Body of pancreas (tissue), 4 donors: ENCODE results near the gene NUTM2E. TPM values are rescaled to one million over a fixed set of nuclear protein-coding genes. Genes with fewer than 3 reads are reported as not detected.
"Not testable (repeated sequence)": the region's sequence is repeated elsewhere in the genome, so short reads cannot be mapped to it uniquely, and the experiment has no call there.

Source experiments
- ATAC-seq: fragments of 150-250 bp; one replicate; pipeline ENCODE4 v1.9.1; 2016
- DNase-seq, 4 donors: peaks; one replicate each; pipeline ENCODE4 v3.0.0-alpha.2; 2019
- H3K27ac ChIP-seq, 4 donors: fragments of 200-600 bp; sonication (generic); 1 replicate in 3 of 4; 2 replicates in 1 of 4; pipeline versions ENCODE4 v1.5.1 to v1.6.1; 2016 to 2019; ENCODE audit warnings: mild to moderate bottlenecking in 1 of 4, mixed read lengths in 1 of 4, moderate library complexity in 1 of 4
- H3K27me3 ChIP-seq, 2 donors: fragments of 200-600 bp; sonication (generic); one replicate each; pipeline ENCODE4 v1.6.0; 2016; ENCODE audit warnings: mild to moderate bottlenecking in 1 of 2
- H3K36me3 ChIP-seq, 2 donors: fragments of 200-600 bp; sonication (generic); replicated peaks in 1 of 2; 2 replicates each; pipeline ENCODE4 v1.5.1; 2016; ENCODE audit warnings: low read depth in 2 of 2; ENCODE audit not compliant: insufficient read depth in 1 of 2
- H3K4me1 ChIP-seq: fragments of 200-600 bp; sonication (generic); one replicate; pipeline ENCODE4 v1.6.0; 2016
- H3K4me3 ChIP-seq, 2 donors: fragments of 200-600 bp; sonication (generic); 1 replicate in 1 of 2; 2 replicates in 1 of 2; pipeline ENCODE4 v1.5.1; 2016 to 2019
- H3K9me3 ChIP-seq, 3 donors: fragments of 200-600 bp; sonication (generic); 1 replicate in 2 of 3; 2 replicates in 1 of 3; pipeline ENCODE4 v1.5.1; 2016
- WGBS, 2 donors: methylation state at CpG; one replicate each; pipeline ENCODE4 v1.1.5; 2017; 5-methylcytosine and 5-hydroxymethylcytosine counted together
- intact Hi-C: fragments of 100-400 bp; cut with DNase I; formaldehyde crosslinking; loops from one replicate; pipeline ENCODE4 v1.15.1; 2023
- total RNA-seq, 2 donors: library from RNA; depleted of rRNA; stranded (reverse); fragments of >200 nt; gene quantifications; one replicate each; pipeline ENCODE4 v1.1.0, GENCODE V29; 2016
- TF ChIP-seq, protein P1 (sequence below), 7 experiments: fragments of 450-650 bp in 4 of 7; fragments of 200-600 bp in 3 of 7; sonication (generic) in 3 of 7; IDR thresholded peaks; one replicate each; pipeline ENCODE4 v1.5.1; 2016 to 2019; ENCODE audit warnings: antibody characterized with exemption in 7 of 7

Gene NUTM2E
- total RNA-seq, 2 donors from 2014 or later, result 1.6 TPM; not detected in 1

DNA sequence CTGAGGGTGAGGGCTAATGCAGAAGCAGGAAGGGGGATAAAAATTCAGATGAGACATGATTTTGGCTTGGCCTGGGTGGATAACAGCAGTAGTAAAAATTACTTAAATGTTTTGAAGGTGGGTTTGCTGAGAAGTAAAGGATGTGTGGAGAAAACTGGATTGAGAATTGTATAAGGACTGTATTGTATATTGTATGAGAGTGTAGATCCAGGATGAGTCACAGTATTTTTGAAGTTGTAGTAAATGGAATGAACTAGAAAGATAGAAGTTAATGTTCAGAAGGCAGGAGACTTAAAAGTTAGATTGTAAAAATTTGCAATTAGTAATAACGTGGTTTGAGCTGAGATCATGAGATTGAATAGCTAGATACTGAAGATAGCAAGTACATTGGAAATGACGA lies 10.2 kb upstream of the NUTM2E start:
- H3K4me1 ChIP-seq, H3K4me3 ChIP-seq, H3K36me3 ChIP-seq, intact Hi-C loops, H3K9me3 ChIP-seq, H3K27me3 ChIP-seq, H3K27ac ChIP-seq, DNase-seq, ATAC-seq: not testable (repeated sequence)
- no CpG with 5 or more reads among the region's 2 CpGs for WGBS, 2 donors

DNA sequence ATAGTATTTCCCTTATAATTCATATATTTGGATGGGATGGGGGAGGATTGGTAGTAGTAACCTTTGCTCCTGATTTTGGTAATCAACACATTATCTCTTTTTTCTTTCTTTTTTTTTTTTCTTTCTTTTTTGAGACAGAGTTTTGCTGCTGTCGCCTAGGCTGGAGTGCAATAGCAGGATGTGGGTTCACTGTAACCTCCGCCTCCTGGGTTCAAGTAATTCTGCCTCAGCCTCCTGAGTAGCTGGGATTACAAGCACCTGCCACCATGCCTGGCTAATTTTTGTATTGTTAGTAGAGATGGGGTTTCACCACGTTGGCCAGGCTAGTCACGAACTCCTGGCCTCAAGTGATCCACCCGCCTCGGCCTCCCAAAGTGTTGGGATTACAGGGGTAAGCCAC lies 3.2 kb upstream of the NUTM2E start:
- H3K9me3 ChIP-seq, H3K4me1 ChIP-seq, H3K27ac ChIP-seq, intact Hi-C loops, DNase-seq, H3K36me3 ChIP-seq, H3K27me3 ChIP-seq, H3K4me3 ChIP-seq, ATAC-seq: not testable (repeated sequence)
- WGBS, 2 donors, result 85% methylated on average over 6 of the region's 6 CpGs

DNA sequence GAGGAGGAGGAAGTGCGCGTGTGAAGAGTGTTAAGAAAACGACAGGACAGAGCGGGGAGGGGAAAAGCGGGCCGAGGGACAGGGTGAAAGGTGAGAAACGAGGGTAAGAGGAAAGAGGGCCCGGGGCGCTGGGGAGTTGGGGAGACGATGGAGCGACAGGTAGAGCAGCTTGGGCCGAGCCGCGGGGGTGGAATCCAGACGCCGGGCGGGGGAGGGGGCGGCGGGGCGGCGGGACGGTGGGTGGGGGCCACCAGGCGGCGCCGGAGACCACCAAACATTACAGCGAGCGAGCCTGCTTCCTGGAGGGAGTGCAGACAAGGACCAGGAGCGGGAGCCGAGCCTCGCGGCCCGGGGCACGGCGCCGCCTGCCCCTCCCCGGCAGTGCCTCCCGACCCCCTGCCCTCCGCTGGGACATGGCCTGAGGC lies 940 bp upstream of the NUTM2E start:
- intact Hi-C loops, H3K9me3 ChIP-seq, H3K36me3 ChIP-seq, H3K4me3 ChIP-seq, H3K27me3 ChIP-seq, H3K4me1 ChIP-seq: not testable (repeated sequence)
- 1% methylated on average over 11 of the region's 38 CpGs; no CpG with 5 or more reads in 1 of the 2 donors for WGBS, 2 donors
- TF ChIP-seq, protein P1, sequence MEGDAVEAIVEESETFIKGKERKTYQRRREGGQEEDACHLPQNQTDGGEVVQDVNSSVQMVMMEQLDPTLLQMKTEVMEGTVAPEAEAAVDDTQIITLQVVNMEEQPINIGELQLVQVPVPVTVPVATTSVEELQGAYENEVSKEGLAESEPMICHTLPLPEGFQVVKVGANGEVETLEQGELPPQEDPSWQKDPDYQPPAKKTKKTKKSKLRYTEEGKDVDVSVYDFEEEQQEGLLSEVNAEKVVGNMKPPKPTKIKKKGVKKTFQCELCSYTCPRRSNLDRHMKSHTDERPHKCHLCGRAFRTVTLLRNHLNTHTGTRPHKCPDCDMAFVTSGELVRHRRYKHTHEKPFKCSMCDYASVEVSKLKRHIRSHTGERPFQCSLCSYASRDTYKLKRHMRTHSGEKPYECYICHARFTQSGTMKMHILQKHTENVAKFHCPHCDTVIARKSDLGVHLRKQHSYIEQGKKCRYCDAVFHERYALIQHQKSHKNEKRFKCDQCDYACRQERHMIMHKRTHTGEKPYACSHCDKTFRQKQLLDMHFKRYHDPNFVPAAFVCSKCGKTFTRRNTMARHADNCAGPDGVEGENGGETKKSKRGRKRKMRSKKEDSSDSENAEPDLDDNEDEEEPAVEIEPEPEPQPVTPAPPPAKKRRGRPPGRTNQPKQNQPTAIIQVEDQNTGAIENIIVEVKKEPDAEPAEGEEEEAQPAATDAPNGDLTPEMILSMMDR (IDR thresholded peaks at IDR 0.05), result peak in 1 of 7 experiments; percentile 12
- peak overlapping the region; percentile 84 to 90 (median 86) for H3K27ac ChIP-seq
- peak in 2 of 4 donors; percentile 26 to 39 for DNase-seq
- peak; percentile 47 for ATAC-seq

DNA sequence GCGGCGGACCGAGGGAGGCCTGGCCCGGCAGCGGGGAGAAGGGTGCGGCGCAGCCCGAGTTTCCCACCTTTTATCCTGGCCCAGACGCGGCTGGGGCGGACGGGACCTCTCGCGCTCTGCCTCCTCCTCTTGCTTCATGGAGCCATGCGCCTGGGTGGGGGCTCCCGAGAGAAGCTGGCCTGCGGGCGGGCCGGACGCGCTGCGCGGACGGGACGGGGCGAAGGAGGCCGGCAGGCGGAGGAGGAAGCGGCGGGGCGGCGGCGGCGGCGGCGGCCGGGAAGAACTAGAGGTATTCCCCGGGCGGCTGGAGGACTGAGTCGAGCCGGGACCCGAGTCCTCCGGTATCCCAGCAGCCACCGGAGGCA lies 426 bp upstream of the NUTM2E start:
- not testable (repeated sequence) for ATAC-seq, DNase-seq

DNA sequence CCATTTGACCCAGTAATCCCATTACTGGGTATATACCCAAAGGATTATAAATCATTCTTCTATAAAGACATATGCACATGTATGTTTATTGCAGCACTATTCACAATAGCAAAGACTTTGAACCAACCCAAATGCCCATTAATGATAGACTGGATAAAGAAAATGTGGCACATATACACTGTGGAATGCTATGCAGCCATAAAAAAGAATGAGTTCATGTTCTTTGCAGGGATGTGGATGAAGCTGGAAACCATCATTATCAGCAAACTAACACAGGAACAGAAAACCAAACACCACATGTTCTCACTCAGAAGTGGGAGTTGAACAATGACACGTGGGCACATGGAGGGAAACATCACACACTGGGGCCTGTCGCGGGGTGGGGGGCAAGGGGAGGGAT lies 7.3 kb downstream of the NUTM2E start:
- 73 to 74% methylated on average over 3 of the region's 3 CpGs for WGBS, 2 donors
- ATAC-seq, H3K27me3 ChIP-seq, H3K27ac ChIP-seq, H3K4me1 ChIP-seq, DNase-seq, H3K4me3 ChIP-seq, intact Hi-C loops, H3K36me3 ChIP-seq, H3K9me3 ChIP-seq: not testable (repeated sequence)

More for the DNA sequence above, 426 bp upstream of the NUTM2E start:
- H3K4me1 ChIP-seq, H3K9me3 ChIP-seq, intact Hi-C loops, H3K36me3 ChIP-seq, H3K27me3 ChIP-seq: not testable (repeated sequence)
- Histone ChIP-seq H3K4me3 (peak overlapping the region in 1 of 2 donors; percentile 65), H3K27ac (peak overlapping the region; percentile 84 to 90 (median 86))
- WGBS, 2 donors, result no CpG with 5 or more reads among the region's 44 CpGs

DNA sequence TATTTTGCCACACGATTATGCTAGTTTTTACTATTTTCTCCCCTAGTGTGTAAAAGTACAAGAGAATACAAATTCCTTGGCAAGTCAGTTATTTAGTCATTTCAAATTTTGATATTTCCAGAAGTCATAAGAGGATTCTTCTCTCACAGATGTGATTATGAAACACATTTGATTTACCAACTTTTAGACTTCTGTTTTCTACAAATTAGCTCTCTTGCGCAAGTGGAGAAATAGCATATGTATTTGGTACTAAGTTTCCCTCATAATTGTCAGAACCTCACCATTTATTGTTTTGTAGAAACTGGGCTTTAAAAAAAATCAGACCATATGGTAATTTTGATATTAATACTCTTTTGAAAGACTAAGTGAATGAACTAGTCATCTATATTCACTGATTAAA lies 9.4 kb downstream of the NUTM2E start:
- intact Hi-C loops, H3K9me3 ChIP-seq, H3K4me1 ChIP-seq, H3K27ac ChIP-seq, ATAC-seq, H3K4me3 ChIP-seq, H3K36me3 ChIP-seq, DNase-seq, H3K27me3 ChIP-seq: not testable (repeated sequence)
- 86 to 100% methylated on average over 1 to 2 of the region's 2 CpGs for WGBS, 2 donors

DNA sequence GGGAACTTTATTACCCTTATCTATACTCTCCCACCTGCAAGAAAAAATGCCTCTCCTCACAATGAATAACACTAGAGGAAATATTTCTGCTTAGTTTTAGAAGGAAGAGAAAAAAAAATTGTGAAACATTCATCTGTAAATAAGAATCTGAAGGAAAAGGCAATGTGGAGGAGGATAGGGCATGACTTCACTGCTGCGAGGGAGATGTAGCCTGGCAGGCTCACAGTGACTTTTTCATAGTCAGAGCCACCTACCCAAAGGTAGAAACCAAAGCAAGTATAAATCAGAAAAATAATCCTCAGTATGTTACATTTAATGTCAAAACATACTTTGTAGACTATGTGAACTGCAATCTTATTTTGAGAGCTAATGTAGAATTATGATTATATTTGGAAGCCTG lies 10.4 kb downstream of the NUTM2E start:
- H3K36me3 ChIP-seq, ATAC-seq, H3K27ac ChIP-seq, H3K4me3 ChIP-seq, H3K27me3 ChIP-seq, H3K4me1 ChIP-seq, H3K9me3 ChIP-seq, DNase-seq, intact Hi-C loops: not testable (repeated sequence)
- 38 to 40% methylated on average over 1 of the region's 1 CpG for WGBS, 2 donors

DNA sequence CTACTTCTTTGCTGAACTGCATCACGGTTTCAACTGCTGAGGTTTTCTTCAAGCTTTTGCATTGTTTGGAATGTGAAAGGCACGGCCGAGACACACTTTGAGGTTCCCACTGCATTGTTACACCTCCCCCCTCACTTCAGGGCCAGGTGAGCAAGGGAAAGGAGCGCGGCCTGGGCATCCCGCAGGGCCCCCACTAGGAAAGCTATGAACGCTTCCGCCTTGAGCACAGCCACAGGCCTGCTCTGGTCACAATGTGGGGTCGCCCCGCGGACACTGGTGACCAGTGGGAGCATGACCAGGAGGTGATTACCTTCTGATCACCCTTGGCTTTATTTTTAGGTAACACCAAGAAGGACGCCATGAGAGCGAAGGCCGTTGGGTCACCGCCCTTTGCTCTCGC lies 11.9 kb downstream of the NUTM2E start:
- H3K36me3 ChIP-seq, ATAC-seq, H3K9me3 ChIP-seq, H3K4me1 ChIP-seq, intact Hi-C loops, H3K27ac ChIP-seq, H3K4me3 ChIP-seq, H3K27me3 ChIP-seq, DNase-seq: not testable (repeated sequence)
- 72% methylated on average over 5 of the region's 16 CpGs; no CpG with 5 or more reads in 1 of the 2 donors for WGBS, 2 donors

DNA sequence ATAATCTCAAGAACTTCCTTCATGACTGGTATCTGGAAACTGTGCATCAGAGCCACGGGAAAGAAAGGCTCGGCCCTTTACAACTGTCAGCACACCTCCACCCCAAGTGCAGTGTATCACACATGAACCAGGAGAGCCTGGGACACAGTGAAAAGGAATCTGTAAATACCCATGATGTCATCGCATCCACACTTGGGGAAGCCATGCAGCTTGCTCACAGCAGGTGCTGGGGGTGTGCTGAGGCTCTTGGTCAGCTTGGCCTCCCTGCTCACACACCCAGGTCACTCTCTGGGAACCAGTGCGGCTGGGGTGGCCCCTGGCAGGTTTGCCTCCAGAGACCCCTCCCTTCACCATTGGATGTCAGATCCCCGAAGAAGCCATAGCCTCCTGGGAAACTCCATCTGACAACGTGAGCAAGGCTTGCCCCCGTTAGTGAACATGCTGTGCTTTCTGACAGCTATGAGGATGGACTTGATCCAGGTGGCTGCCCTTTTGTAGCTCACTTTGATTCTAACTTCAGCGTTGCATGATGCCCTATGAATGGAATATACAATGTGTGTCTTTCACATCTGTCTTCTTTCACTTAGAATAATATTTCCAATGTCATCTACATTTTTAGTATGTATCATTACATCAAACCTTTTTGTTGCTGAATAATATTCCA lies 26.8 kb downstream of the NUTM2E start:
- intact Hi-C loops, H3K27ac ChIP-seq, H3K4me3 ChIP-seq, H3K9me3 ChIP-seq, H3K4me1 ChIP-seq, H3K36me3 ChIP-seq, DNase-seq, H3K27me3 ChIP-seq, ATAC-seq: not testable (repeated sequence)
- 24 to 62% methylated on average over 2 of the region's 8 CpGs for WGBS, 2 donors

DNA sequence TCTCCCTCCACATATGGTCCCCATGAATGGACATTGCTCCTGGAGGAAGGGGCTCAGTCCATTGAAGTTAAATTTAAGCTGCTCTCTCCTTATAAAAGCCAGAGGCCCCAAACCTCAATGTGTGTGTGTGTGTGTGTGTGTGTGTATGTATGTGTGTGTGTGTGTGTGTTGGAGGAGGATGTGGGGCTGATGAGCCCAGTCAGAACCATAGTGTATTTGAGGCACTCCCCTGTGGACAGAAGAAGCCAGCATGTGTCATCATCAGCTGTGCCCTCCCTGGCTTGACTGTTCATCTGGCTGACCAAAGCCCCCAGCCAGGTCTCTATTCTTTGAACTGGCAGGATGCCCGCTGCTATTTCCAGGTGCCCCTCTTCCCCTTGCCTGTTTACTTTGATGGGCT lies 35.7 kb downstream of the NUTM2E start:
- H3K4me1 ChIP-seq, ATAC-seq, intact Hi-C loops, DNase-seq, H3K27me3 ChIP-seq, H3K4me3 ChIP-seq, H3K9me3 ChIP-seq, H3K36me3 ChIP-seq, H3K27ac ChIP-seq: not testable (repeated sequence)
- WGBS, 2 donors, result 86 to 89% methylated on average over 1 of the region's 1 CpG

DNA sequence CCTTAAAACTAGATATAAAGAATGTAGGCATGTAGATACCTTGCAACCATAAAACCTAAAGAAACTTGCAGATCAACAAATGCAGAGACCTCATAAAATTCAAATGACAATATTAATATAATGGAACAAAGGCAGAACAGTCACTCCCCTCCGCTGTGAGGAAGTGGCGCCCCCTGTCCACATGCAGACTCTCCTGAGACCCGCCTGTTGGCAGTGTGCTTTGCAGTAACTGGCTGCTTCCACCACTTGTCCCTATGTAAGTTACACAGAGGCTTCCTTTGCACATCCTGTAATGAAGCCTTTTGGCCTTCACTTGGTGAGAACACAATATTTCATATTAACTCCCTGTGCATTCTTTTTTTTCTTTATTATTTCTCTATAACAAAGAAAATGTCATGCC lies 36.3 kb downstream of the NUTM2E start:
- DNase-seq, H3K27me3 ChIP-seq, H3K4me1 ChIP-seq, H3K4me3 ChIP-seq, H3K9me3 ChIP-seq, H3K36me3 ChIP-seq, H3K27ac ChIP-seq, intact Hi-C loops, ATAC-seq: not testable (repeated sequence)
- WGBS, 2 donors, result no CpG with 5 or more reads among the region's 3 CpGs
